Neural crest cell (in vitro differentiated cells): ENCODE measurements around the gene CNOT11. TPM values are rescaled to one million over a fixed set of nuclear protein-coding genes. Genes with fewer than 3 reads are reported as not detected.

Experiments
- DNase-seq: peaks from one replicate; pipeline ENCODE4 v3.0.0; 2021; ENCODE audit warnings: low read depth, mixed read lengths, low spot score
- H3K27ac Mint-ChIP-seq: one replicate; pipeline ENCODE4 v1.8.0; 2021; ENCODE audit warnings: mild to moderate bottlenecking, mixed read lengths; ENCODE audit not compliant: unreplicated experiment
- H3K27me3 Mint-ChIP-seq: 2 replicates; pipeline ENCODE4 v1.8.0; 2021; ENCODE audit warnings: low read depth, mild to moderate bottlenecking, mixed read lengths
- H3K36me3 Mint-ChIP-seq: 2 replicates; pipeline ENCODE4 v1.8.0; 2021; ENCODE audit warnings: low read depth, mild to moderate bottlenecking, mixed read lengths
- H3K4me1 Mint-ChIP-seq: 2 replicates; pipeline ENCODE4 v1.8.0; 2021; ENCODE audit warnings: mixed read lengths
- H3K4me3 Mint-ChIP-seq: one replicate; pipeline ENCODE4 v1.8.0; 2021; ENCODE audit warnings: mild to moderate bottlenecking, mixed read lengths
- H3K9me3 Mint-ChIP-seq: 2 replicates; pipeline ENCODE4 v1.8.0; 2021; ENCODE audit warnings: mixed read lengths
- total RNA-seq: library from RNA; stranded (reverse); gene quantifications from 2 replicates; pipeline ENCODE4 v1.2.1, GENCODE V29; 2021
- TF ChIP-seq, protein P1 (sequence below): fragments of 200-600 bp; sonication (generic); conservative IDR thresholded peaks from 2 replicates; pipeline ENCODE4 v1.5.0; 2021; ENCODE audit warnings: antibody characterized with exemption, mild to moderate bottlenecking

CNOT11 gene
- total RNA-seq, 1 donor from 2014 or later, result 48.2 TPM

DNA sequence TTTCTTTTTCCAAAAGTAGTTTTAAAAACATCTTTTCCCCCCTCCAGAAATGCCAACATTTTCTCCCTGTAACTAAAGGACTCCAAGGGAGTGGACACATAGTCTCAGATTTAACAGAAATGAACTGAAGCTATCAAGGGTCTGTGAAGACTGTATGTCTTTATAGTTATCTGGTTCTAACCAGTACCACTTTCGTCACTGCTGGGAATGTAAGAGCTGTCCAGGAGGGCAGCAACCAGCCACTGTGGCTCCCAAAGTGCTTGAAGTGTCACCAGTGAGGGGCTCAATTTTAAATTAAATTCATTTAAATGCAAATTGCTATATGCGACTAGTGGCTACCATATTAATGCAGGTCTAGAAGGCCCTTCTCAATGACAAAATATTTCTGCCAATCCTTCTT is 40.9 kb downstream of the CNOT11 start:
- no peak for DNase-seq
- no peaks in the 10 kb centered on the region for H3K9me3 Mint-ChIP-seq
- H3K36me3 Mint-ChIP-seq, result no peaks in the 10 kb centered on the region
- H3K4me3 Mint-ChIP-seq, result no peak overlapping the region
- H3K27ac Mint-ChIP-seq, result no peak overlapping the region
- no peaks in the 10 kb centered on the region for H3K27me3 Mint-ChIP-seq
- H3K4me1 Mint-ChIP-seq, result no peaks in the 10 kb centered on the region
- TF ChIP-seq, protein P1, sequence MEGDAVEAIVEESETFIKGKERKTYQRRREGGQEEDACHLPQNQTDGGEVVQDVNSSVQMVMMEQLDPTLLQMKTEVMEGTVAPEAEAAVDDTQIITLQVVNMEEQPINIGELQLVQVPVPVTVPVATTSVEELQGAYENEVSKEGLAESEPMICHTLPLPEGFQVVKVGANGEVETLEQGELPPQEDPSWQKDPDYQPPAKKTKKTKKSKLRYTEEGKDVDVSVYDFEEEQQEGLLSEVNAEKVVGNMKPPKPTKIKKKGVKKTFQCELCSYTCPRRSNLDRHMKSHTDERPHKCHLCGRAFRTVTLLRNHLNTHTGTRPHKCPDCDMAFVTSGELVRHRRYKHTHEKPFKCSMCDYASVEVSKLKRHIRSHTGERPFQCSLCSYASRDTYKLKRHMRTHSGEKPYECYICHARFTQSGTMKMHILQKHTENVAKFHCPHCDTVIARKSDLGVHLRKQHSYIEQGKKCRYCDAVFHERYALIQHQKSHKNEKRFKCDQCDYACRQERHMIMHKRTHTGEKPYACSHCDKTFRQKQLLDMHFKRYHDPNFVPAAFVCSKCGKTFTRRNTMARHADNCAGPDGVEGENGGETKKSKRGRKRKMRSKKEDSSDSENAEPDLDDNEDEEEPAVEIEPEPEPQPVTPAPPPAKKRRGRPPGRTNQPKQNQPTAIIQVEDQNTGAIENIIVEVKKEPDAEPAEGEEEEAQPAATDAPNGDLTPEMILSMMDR, result no peak

DNA sequence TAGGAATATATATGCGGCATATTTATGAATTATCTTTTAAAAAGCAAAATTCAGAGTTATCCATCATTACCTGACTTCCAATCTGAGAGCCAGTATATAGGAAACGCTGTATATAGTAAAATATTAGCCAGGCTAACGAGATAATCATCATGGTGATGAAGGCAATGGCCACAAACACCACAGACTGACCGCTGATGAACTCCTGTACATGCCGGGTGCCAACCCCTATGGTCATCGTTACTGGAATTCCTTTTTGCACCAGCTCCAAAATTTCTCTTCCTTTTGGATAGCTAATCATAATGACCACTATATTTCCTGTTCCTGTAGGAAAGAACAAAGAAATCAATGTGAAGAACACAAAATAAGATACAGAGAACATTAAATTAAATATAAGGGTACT is 42.2 kb downstream of the CNOT11 start:
- H3K27ac Mint-ChIP-seq, result no peak overlapping the region
- H3K4me1 Mint-ChIP-seq, result no peaks in the 10 kb centered on the region
- no peaks in the 10 kb centered on the region for H3K9me3 Mint-ChIP-seq
- no peak overlapping the region for H3K4me3 Mint-ChIP-seq
- H3K27me3 Mint-ChIP-seq, result no peaks in the 10 kb centered on the region
- TF ChIP-seq, protein P1, result no peak
- DNase-seq, result no peak
- no peaks in the 10 kb centered on the region for H3K36me3 Mint-ChIP-seq

GRCh38 chr2:101295895-101296294 is 43.2 kb downstream of the CNOT11 start:
- no peak overlapping the region for H3K27ac Mint-ChIP-seq
- no peaks in the 10 kb centered on the region for H3K9me3 Mint-ChIP-seq
- no peak overlapping the region for H3K4me3 Mint-ChIP-seq
- H3K36me3 Mint-ChIP-seq, result no peaks in the 10 kb centered on the region
- H3K27me3 Mint-ChIP-seq, result no peaks in the 10 kb centered on the region
- TF ChIP-seq, protein P1, result no peak
- no peaks in the 10 kb centered on the region for H3K4me1 Mint-ChIP-seq
- no peak for DNase-seq

DNA sequence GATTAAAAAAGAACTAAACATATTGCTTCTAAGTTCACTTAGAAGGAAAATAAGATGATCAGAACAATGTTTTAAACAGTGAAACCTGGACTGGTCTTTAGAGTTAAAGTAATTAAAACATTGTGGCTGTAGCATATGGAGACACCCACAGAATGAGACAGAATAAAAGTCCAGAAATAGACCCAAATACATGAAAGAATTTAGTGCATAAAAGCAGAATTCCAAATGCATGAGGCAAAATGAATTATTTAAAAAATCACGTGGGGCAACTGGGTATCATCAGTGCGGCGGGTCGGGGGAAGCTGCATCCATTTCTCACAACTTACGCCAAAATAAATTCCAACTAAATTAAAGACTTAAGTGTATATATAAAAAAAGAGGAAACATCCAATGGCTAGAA is 43.7 kb downstream of the CNOT11 start:
- TF ChIP-seq, protein P1, result no peak
- Mint-ChIP-seq H3K4me3 (no peak overlapping the region), H3K27ac (no peak overlapping the region), H3K27me3 (no peaks in the 10 kb centered on the region), H3K4me1 (no peaks in the 10 kb centered on the region), H3K9me3 (no peaks in the 10 kb centered on the region), H3K36me3 (no peaks in the 10 kb centered on the region)
- no peak for DNase-seq

DNA sequence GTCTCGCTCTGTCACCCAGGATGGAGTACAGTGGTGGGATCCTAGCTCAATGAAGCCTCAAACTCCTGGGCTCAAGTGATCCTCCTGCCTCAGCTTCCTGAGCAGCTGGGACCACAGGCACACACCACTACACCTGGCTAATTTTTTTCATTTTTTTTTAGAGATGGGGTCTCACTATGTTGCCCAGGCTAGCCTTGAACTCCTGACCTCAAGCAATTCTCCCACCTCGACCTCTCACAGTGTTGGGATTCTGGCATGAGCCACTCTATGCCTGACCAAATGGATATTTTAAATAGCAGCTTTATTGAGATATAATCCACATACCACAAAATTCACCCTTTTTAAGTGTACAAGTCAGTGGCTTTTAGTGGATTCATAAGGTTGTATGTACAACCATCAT is 44.7 kb downstream of the CNOT11 start:
- no peaks in the 10 kb centered on the region for H3K4me1 Mint-ChIP-seq

More for the DNA sequence above, 44.7 kb downstream of the CNOT11 start:
- H3K9me3 Mint-ChIP-seq, result no peaks in the 10 kb centered on the region
- H3K27ac Mint-ChIP-seq, result no peak overlapping the region
- DNase-seq, result no peak
- TF ChIP-seq, protein P1, result no peak
- no peaks in the 10 kb centered on the region for H3K36me3 Mint-ChIP-seq
- H3K27me3 Mint-ChIP-seq, result no peaks in the 10 kb centered on the region
- H3K4me3 Mint-ChIP-seq, result no peak overlapping the region
